NCI-H2171 treated with DMSO at 0.1 percent for 48 hours (cell line): Measurements from ENCODE around the gene CAMK2A.

ENCODE experiments used
- DNase-seq: peaks from one replicate; lab custom pipeline; 2025; lab: John Stamatoyannopoulos, UW

CAMK2A gene

DNA sequence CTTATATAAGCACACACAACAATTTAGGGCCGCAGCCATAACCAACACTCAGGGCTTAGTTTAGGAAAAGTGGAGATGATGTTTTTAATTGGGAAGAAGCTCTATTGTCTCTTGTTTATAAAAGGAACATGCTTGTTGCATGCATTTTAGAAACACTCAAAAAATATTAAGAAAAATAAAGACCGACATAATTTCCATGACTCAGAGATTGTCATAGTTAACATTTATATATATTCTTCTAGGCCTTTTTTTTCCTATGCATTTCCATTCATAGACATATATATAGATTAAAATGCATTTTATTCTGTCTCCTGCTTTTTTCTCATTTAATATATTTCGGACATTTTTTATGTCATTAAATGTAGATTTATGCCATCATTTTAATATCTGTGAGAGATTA, 26.7 kb upstream of the CAMK2A start:
- no peak for DNase-seq

DNA sequence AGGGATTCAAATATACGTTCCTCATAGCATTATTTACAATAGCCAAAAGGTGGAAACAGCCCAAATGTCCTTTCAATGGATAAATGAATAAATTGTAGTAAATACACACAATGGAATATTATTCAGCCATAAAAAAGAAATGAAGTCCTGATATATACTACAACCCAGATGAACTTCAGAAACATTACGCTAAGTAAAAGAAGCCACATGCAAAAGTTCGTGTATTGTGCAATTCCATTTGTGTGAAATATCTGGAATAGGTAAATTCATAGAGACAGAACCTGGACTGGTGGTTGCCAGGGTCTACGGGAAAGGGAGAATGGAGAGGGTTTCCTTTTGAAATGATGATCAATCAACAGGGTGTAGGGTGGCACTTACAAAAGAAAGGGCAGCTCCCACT, 25.7 kb upstream of the CAMK2A start:
- DNase-seq, result no peak

DNA sequence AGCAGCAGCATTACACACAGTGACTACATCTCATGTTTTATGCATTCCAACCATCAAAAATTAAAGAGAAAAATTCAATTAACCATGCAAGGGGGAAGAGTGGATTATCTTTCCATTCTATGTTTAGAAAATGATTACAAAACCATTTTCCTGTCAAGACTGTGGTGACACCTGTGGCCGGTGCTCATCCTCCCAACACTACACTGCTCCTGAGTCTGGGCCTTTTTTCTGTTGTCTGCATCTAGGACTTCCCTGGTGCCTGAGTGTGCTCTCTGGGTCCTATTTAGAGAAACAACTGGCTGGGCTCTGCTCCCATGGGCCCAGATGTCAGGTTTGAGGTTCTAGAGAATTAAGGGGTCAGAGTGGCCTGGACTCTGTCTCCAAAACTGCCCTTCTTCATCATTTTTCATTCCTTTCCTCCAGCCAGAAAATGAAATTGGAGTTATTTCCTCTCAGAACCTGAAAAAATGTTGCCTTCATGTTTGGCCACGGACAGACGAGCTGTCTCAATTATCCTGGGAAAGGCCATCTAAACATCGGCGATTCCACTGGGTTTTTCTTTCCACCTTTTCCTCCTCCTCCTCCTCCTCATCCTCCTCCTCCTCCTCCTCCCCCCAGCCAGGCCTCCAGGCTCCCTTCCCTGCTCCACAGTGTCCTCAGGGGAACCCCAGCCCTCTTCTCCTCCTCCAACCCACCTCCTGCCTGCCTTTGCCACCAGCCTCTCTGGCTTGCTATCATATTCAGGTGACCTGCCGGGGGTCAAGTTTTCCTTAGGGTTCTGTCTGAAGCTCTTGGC, 24.5 kb upstream of the CAMK2A start:
- DNase-seq, result no peak

DNA sequence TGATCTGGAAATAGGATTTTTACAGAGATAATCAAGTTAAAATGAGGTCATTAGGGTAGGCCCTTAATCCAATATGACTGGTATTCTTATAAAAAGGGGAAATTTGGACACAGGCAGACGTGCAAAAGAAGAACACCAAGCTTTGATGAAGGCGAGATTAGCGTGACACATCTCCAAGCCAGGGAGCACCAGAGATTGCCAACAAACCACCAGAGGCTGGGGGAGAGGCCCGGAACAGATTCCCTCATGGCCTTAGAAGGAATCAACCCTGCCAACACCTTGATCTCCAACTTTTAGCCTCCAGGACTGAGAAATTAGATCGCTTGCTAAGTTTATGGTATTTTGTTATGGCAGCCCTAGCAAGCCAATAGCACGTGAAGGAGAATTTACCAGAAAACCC, 23.9 kb upstream of the CAMK2A start:
- DNase-seq, result no peak

DNA sequence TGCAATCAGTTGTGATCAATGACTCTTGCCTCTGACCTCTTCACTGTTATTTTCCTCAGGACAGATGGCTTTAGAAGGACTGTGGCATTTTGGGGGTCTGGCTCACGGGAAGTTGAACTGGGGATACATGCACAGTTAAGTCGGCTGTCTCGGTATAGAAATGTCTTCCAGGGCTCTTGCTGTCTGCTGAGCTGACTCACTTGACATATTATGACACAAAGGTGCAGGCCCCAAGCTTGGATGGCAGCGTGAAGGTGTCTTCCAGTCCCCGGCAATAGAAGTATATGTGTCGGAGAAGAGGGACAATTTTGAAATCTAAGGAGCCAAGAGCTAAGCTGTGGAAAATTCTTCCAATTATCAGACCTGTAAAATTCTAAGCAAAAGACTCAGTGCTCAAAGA, 22.9 kb upstream of the CAMK2A start:
- no peak for DNase-seq

DNA sequence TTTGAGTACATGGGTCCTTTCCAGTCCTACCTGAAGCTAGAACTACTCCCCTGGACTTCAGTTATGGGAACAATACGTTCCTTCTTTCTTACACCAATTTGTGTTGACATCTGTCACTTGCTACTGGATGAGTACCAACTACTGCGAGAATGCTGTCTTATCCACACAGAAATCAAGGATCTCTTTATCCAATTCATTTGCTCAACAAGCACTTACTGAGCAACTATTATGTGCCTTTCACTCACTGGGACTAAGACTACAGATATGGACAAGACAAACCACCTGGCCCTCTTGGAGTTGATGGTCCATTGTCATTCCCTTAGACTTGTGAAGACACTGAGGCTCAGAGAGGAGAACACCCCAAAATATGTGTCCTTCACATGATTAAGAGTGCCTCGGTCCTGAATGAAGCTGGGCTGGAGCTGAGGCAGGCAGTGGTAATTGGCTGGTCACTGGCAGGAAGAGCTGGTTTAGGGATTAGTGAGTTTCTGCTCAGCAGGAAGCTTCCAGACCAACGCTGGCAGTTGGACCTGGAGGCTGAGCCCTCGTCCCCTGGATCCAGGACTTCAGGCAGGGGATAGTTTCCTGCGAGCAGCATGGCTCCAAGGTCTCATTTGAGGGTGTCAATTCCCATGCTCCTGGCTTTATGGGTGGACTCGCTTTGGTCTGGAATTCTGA, 21.6 kb upstream of the CAMK2A start:
- DNase-seq, result no peak

DNA sequence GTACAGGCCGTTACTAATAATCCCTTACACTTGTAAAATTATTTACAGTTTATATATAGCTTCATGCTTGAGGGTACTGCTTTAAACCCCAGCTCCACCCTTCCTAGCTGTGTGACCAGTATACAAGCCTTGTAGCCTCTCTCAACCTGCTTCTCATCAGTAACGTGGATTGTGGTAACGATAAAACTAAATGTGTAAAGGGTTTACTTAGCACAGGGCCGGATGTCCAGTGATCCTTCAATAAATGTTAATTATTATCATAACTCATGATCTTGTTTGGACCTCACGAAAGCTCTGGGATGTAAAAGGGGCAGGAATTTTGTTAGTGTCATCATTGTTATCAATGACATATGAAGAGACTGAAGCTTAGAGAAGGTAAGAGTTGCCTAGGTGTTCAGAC, 20.7 kb upstream of the CAMK2A start:
- DNase-seq, result no peak

DNA sequence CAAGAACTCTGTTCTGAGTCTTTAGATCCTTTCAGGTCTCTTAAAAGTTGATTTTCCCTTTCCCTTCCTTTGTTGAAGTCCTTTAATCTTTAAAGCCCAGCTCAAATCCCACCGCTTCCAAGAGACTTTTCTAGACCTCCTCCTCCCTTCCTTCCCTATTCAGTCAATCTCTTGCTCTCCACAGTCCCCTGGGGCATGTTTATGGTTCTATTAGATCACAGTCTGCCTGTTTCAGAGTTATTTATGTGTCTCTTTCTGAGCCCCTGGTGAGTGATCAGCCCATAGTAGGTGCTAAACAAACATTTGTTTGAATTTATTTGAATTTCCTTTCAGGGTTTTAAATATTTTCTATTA, 20.3 kb upstream of the CAMK2A start:
- DNase-seq, result no peak

DNA sequence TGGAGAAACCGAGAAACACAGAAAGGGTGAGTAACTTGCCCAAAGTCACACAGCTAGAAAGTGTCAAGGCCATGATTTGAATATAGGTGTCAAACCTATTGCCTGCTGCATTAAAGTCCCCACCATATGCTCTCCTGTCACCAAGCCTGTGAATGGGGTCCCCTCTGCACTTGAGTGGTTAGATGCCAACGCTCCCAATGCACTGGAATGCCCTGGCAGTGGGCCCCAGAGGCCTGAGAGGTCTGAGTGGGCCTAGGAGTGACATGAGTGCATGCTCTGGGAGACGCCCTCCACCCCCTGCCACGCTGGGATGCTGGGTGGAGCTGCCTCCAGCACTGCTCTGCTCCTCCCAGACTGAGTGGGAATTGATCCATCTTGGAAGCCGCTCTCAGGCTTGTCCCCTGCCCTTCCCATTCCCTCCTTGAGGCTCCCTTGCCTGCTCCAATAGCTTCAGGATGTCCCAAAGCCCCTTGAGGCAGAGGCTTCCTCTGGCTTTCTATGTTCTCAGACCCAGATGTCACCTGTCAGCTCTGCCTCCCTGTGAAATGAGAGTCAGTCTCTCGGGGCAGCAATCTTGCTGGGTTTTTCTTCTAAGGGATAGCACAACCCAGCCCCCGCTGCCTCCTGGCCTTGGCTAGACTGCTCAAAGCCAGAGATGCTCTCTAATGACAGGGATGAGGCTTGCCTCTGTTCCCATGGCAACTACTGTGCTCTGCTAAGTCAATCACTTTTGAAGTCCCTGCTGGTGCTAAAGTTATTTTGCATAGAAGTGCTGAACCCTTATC, 19.7 kb upstream of the CAMK2A start:
- DNase-seq, result peak; percentile 40

DNA sequence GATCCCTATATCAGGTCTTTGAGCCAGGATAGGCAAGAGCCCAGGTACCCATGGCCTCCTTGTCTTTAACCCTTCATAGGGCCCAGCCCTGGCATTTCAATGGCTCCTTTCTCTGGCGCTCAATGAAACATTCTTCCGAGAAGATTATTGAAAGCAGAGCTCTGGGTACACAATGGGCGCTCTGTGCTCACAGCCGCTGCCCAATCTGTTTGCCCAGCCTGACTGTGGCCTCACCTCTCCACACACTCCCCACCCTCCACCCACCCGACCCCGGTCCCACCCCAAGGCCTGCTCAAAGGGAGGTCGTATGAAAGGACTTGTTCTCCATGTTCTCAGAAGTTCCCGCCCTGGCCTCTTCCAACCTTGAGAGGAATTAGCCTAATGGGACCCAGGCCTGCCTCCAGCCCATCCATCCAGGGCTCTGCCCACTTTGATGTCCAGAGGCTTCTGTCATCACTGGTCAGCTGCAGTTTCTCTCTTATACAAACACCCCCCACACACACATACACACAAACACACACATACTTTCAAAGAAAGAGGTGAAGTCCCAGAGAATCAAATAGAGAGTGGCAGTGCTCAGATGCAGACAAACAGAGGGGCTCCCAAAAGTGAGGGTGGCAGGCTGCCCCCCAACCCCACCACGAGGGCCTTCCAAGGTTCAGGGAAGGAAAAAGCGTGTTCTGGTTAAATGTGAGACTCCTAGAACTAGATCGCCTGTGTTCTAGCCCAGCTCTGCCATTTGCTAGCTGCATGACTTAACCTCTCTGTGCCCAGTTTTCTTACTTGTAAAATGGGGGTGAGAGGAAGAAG, 18.2 kb upstream of the CAMK2A start:
- no peak for DNase-seq

DNA sequence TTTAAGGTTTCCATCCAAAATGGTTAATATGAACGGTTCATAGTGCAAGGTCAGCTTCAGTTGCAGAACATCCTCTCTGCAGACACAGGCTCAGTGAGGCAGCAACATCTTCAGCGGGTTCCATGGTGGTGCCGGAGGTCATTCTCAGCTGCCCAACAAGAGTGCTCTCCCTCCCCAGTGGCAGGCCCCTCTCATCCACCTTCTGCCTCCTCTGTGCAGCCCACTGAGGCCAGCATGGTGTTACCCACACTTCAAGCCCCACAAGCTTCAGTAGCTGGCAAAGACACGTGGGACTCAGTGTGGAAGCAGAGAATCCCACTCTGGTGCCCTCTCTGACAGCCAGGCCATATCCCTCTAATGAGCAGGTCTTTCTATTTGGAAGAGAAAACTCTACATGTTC, 17.2 kb upstream of the CAMK2A start:
- DNase-seq, result no peak

DNA sequence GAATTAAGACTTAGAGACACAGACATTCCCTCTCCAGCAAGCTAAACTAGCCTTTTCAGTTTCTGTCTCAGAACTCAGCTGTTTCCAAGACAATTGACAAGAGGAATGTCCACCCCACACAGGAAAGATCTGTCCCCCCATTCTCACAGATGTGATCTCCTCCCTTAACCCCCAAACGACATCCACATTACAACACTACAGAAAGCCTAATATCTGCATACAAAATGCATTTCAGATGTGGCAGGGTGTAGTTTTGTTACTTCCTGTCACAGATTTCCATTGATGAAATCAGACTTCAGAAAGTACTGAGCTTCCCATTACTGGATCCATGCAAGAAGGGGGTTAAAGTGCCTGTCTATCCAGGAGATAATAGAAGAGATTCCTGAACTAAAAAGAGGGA, 16.0 kb upstream of the CAMK2A start:
- DNase-seq, result no peak

DNA sequence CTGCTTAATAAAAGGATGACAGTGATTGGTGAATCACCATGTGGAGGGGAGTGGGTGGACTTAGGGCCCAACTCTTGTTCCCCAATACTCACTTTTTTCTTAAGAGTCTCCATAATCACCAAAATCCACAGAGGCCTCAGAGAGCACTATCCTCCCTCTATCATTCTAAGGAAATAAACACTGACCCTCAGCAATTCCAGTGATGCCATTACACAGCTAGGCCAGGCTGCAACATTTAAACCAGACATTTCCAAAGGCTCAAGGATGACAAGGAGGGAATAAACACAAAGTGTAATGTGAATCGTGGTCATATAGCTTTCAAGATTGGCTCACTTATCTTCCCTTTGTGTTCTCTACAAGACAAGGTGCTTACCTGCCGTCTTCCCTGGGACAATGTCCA, 15.5 kb upstream of the CAMK2A start:
- DNase-seq, result no peak

DNA sequence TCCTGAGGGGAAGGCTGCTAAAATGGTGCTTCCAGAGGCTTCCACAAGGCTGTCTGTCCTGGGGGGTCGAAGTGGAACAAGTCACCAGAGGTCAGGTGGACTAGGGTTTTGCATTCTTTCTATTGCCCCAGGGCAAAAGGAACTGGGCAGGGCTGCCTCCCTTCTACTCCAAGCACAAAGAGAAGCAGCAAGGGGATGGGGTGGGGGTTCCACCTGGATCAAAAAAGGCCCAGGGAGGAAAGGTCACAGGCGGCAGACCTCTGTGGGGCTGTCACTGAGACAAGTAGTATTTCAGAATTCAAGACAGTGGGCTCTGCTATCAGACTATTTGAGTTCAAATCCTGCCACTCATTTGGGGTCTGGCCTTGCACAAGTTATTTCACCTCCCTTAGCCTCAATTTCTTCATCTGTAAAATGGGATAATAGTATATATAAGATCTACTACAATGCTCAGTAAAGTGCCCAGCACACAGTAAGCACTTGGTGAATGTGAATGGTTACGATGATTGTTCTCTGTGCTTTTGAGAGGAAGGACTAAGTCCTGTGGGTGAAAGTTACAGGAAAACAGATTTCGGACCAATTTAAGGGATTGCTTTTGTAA, 15.0 kb upstream of the CAMK2A start:
- DNase-seq, result no peak

DNA sequence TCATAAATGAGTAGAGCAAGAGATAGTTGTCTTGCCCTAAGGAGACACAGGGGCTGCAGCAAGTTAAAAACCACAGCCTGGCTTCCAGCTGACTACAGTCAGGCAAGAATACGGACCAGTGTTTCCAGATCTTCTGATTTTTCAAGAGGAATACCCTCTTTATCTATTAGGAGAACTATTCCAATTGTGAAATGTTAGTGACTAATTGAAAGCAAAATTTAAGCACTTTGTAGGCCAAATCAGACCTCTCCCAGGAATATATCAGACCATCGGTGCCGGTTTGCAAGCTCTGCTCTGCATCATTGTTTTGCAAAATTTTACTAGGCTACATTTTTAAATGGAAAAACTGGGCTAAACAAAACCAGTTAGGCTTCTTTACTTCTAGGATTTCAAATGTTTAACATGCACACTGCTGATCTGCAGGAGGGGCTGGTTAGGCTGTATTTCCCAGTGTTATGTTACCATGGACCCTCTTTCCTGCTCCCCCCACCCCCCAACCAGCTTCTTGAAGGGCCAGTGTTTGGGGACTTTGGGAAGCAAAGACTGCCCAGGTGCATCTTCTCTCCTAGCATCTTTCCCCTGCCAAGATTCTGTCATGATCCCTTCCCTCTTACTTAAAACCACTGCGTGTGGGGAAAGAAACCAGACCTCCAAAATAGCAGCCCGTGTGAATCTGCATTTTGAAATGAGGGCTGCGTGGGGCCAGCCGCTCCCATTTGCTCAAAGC, 14.2 kb upstream of the CAMK2A start:
- no peak for DNase-seq

DNA sequence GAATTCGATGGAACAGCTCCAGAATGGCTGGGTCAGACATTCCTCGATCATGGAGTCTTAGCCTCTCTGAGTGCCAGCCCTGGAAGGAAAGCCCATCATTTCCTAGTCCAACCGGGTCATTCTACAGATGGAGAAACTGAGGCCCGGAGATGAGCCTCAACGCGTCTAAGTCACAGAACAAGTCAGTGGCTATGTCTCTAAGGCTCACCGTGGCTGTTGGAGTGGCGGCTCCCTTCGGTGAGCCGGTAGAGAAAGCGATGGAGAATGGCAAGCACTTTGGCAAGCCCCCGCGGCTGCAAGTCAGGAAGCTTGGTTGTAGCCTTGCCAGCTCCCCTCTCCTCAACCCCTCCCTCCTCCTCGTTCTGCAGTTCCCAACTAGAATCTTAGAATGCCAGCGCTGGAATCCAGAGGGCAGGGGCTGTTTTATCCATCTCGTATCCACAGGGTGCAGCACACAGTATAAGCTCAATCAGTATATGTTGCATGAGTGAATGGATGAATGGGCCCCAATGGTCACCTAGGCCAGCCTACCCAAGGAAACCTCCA, 13.6 kb upstream of the CAMK2A start:
- no peak for DNase-seq

DNA sequence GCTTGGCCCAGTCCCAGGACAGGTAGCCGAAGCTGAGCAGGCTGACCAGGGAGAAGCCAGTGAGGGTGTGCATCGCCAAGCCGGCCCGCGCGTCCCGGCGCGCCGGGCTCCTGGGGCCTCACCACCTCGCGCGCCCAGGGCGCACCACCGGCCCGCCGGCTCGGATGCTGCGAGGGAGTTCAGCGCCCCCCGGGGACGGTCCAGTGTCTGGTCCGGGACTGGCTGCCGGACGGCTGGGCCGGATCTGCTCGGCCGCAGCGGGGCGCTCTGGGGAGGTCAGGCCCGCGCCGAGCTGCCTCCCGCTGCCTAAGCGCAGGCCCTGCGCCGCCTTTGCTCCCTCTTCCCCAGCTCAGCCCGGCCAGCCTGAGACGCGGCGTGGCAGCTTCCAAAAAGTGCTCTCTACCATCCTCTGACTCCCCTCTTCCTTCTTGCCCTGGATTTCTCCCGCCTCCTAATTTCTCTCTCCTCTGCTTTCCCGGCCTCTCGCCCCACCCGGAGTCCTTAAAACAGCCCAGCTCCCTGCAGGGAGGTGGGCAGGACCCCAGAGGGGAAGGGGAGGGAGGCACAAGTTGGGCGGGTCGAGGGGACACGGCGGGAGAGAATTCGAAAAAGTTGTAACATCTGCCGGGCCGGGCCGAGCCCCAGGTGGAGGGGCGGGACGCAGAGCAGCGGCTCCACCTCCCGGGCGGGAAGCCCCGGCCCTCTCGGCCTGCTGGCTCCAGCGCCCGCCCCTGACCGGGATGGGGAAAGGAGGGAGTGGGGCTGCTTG, 12.9 kb upstream of the CAMK2A start, which contains the start of gene ARSI:
Gene ARSI (minus strand): TSS at position 605 of the 769 bp plus-strand sequence. CDS start 532 bp downstream, at position 73.
- peak; percentile 12 for DNase-seq

DNA sequence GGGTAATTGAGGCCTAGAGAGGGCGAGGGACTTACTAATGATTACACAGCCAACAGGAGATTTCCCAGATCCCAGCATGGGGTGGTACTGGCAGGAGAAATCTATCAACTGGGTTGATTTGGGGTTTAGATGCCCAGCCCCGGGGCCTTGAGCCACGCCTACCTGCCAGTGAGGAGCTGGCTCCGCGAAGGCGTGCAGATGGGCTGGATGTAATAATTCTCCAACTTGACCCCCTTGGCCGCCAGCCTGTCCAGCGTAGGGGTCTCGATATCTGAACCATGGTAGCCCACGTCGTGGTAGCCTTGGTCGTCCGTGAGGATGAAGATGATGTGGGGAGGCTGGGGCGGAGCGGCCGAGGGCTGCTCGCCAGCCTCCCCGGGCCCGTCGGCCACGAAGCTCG, 12.3 kb upstream of the CAMK2A start:
- DNase-seq, result no peak

DNA sequence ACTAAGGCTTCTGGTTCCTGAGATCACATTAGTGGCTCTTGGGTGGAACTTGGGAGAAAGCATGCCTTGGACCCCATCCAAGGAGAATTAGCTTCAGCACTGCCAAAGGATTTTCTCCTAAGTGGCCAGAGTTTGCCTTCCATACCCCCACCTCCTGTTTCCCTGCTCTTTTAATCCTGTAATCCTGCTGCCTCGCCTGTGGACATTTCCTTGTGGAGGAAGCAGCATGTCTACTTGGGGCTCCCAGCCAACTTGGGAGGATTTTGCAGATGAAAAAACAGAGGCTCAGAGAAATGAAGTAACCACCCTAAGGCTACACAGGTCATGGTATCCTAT, 11.6 kb upstream of the CAMK2A start:
- DNase-seq, result no peak
